ENCODE data around the gene COL20A1. TPM values are rescaled to one million over a fixed set of nuclear protein-coding genes. Genes with fewer than 3 reads are reported as not detected.
A peak's percentile ranks its signal among the peaks of the same experiment; 100 is the strongest.

The COL20A1 gene
- total RNA-seq, 6 experiments from 2014 or later: 0.02 TPM; not detected in 5

DNA sequence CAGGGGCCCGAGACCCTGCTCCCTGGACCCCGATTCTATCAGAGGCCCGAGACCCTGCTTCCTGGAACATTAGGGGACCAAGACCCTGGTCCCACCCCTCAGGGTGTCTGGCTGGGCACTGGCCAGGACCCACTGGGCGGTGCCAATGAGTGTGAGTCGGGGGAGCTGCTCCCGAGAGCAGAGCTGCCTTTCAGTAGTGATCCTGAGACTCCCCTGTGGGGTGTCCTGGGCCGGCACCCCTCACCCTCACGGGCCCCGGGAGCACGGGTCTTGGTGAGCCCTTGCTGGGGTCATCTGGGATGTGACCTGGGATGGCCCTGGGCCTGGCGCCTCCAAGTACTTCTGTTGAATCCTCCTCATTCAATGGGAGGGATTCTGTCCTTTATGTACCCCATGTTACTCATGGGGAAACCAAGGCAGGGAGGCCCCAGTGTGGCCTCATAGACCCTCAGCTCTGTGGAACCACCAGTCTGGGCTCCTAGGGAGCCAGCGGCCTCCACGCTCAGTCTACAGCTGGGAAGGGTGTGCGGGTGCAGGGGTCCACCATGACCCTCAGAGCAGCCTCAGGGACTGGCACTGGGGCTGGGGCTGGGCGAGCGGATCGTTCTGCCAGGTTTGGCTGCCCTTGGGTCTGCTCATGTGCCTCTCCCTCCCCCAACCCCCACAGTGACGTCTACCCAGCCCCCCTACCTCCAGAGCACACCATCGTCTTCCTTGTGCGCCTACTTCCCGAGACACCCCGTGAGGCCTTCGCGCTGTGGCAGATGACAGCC lies 25.6 kb downstream of the COL20A1 start:
- H3K27me3 Mint-ChIP-seq (ENCODE audit: insufficient read depth): peaks cover 2% of the 10 kb centered on the region; the same call in 1 of the 2 replicates
- no peak for DNase-seq
- no peak overlapping the region for H3K4me3 Mint-ChIP-seq
- H3K4me1 Mint-ChIP-seq (ENCODE audit: low read depth): peaks cover 6% of the 10 kb centered on the region; the same call in 1 of the 2 replicates
- H3K36me3 Mint-ChIP-seq (ENCODE audit: low read depth): no peaks in the 10 kb centered on the region
- no peaks in the 10 kb centered on the region for H3K9me3 Mint-ChIP-seq
- TF ChIP-seq, protein P1, sequence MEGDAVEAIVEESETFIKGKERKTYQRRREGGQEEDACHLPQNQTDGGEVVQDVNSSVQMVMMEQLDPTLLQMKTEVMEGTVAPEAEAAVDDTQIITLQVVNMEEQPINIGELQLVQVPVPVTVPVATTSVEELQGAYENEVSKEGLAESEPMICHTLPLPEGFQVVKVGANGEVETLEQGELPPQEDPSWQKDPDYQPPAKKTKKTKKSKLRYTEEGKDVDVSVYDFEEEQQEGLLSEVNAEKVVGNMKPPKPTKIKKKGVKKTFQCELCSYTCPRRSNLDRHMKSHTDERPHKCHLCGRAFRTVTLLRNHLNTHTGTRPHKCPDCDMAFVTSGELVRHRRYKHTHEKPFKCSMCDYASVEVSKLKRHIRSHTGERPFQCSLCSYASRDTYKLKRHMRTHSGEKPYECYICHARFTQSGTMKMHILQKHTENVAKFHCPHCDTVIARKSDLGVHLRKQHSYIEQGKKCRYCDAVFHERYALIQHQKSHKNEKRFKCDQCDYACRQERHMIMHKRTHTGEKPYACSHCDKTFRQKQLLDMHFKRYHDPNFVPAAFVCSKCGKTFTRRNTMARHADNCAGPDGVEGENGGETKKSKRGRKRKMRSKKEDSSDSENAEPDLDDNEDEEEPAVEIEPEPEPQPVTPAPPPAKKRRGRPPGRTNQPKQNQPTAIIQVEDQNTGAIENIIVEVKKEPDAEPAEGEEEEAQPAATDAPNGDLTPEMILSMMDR (IDR thresholded peaks at IDR 0.05): no peak
- no peak overlapping the region for H3K27ac Mint-ChIP-seq

DNA sequence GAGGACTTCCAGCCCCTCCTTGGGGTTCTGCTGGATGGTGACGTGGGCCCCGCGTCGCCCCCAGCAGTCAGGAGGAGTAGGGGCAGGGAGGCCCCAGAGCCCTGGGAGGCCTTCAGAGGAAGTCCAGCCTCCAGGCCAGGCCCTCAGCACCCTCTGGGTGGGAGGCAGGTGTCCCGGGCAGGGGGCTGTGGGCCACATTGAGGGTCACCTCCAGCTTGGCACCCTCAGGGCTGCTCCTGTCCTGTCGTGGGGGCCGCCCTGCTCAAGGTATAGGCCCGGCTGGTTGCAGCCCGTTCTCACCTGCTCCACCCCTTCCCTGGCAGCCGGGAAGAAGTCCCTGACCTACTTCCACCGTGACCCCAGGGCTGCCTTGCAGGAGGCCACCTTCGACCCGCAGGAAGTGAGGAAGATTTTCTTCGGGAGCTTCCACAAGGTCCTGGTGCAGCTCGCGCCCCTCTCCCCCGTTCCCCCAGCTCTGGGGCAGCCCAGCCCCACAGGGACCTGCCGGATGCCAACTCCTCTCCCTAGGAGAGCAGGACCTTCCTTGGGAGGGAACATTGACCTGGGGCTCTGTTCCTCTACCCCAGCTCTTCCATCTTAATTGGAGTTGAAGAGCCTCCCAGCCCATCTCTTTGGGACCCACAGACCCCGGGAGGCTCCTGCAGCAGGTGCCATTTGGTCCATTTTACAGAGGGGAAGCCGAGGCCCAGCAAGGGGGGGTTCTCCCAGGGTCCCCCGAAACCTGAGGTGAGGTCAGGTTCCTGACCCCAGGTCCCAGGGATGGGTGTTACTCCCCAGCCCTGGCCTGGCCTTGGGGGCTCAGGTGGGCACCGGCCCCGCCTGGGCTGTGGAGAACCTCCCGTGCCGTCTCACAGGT lies 26.4 kb downstream of the COL20A1 start:
- no peak overlapping the region for H3K4me3 Mint-ChIP-seq
- no peak for DNase-seq
- TF ChIP-seq, protein P1 (IDR thresholded peaks at IDR 0.05): no peak
- no peaks in the 10 kb centered on the region for H3K9me3 Mint-ChIP-seq
- H3K27ac Mint-ChIP-seq: no peak overlapping the region
- peaks cover 6% of the 10 kb centered on the region; the same call in 1 of the 2 replicates for H3K27me3 Mint-ChIP-seq (ENCODE audit: insufficient read depth)
- H3K36me3 Mint-ChIP-seq (ENCODE audit: low read depth): no peaks in the 10 kb centered on the region
- H3K4me1 Mint-ChIP-seq (ENCODE audit: low read depth): peaks cover 6% of the 10 kb centered on the region; the same call in 1 of the 2 replicates

DNA sequence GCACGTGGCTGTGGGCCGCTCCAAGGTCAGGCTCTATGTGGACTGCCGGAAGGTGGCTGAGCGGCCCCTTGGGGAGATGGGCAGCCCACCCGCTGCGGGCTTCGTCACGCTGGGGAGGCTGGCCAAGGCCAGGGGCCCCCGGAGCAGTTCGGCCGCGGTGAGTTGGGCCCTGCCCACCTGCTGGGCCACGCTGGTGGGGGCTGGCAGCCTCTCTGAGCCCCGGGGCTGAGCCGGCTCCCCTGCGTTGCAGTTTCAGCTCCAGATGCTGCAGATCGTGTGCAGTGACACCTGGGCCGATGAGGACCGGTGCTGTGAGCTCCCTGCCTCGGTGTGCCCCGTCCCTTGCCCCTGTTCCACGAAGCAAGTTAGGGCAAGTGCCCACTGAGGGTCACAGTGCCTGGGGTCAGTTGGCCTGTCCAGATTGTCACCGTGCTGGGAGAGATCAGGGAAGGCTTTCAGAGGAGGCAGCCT lies 27.1 kb downstream of the COL20A1 start:
- no peak overlapping the region for H3K4me3 Mint-ChIP-seq

DNA sequence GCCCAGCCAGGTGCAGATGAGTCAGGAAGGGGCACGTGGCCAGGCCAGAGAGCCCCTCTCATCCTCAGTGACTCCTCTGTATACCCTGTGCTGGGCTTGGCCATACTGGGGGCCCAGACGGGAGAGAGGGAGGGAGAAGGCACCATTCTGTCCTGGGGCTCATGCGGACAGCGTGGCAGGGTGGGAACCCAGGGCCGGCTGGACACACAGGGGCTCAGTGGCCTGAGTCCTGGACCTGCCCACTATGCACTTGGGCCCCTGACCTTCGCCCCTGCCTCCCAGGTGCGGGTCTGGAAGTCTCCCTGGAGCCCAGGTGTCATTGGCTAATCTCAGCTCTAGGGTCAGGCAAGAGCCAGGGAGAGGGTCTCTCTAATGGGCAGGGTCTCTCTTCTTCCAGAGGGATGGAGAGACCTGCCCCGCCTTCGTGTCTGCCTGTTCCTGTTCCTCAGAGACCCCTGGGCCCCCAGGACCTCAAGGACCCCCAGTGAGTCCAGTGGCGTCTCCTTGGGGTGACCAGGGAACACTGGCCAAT lies 27.7 kb downstream of the COL20A1 start:
- Mint-ChIP-seq H3K4me3 (no peak overlapping the region), H3K9me3 (no peaks in the 10 kb centered on the region), H3K27me3 (ENCODE audit: insufficient read depth) (peaks cover 10% of the 10 kb centered on the region; the same call in 1 of the 2 replicates), H3K27ac (no peak overlapping the region), H3K36me3 (ENCODE audit: low read depth) (no peaks in the 10 kb centered on the region), H3K4me1 (ENCODE audit: low read depth) (peaks cover 6% of the 10 kb centered on the region; the same call in 1 of the 2 replicates)
- TF ChIP-seq, protein P1 (IDR thresholded peaks at IDR 0.05): no peak
- DNase-seq: no peak

More for the DNA sequence above, 27.1 kb downstream of the COL20A1 start:
- Mint-ChIP-seq H3K27me3 (ENCODE audit: insufficient read depth) (peaks cover 10% of the 10 kb centered on the region; the same call in 1 of the 2 replicates), H3K27ac (no peak overlapping the region), H3K9me3 (no peaks in the 10 kb centered on the region), H3K4me1 (ENCODE audit: low read depth) (peaks cover 6% of the 10 kb centered on the region; the same call in 1 of the 2 replicates), H3K36me3 (ENCODE audit: low read depth) (no peaks in the 10 kb centered on the region)
- TF ChIP-seq, protein P1 (IDR thresholded peaks at IDR 0.05): no peak
- DNase-seq: no peak

DNA sequence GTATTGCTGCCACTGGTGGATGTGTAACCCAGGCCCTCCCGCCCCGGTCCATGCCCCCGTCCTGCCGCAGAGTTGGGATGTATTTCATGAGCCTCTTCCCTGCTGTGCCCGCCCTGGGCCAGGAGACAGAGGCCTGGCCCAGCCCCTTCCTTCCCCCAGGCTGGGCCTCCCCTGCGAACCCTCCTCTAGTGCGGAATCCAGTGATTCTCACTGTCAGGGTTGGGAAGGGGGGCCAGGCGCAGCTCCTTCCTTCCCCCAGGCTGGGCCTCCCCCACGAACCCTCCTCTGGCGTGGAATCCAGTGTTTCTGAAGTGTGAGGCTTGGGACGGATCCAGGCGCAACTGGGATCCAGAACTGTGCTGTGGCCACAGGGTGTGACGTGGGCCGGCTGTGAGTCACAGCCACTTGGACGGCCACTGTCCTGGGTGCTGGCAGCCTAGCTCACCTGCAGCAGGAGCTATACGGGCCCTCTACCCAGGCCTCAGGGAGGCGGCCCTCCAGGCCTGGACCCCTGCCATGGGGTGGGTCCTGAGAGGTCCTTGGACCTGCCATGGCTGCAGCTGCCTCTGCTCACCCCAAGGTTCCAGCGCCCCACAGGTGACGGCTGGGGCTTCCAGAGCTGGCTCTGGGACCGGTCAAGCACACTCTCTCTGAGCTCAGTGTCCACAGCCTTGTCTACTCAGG lies 28.3 kb downstream of the COL20A1 start:
- Mint-ChIP-seq H3K9me3 (no peaks in the 10 kb centered on the region), H3K4me3 (no peak overlapping the region), H3K4me1 (ENCODE audit: low read depth) (peaks cover 6% of the 10 kb centered on the region; the same call in 1 of the 2 replicates), H3K36me3 (ENCODE audit: low read depth) (no peaks in the 10 kb centered on the region), H3K27me3 (ENCODE audit: insufficient read depth) (peaks cover 10% of the 10 kb centered on the region; the same call in 1 of the 2 replicates), H3K27ac (no peak overlapping the region)
- DNase-seq: peak; percentile 41
- TF ChIP-seq, protein P1 (IDR thresholded peaks at IDR 0.05): no peak
